Neural cell (in vitro differentiated cells): ENCODE measurements around the gene HAGHL. TPM values are rescaled to one million over a fixed set of nuclear protein-coding genes. Genes with fewer than 3 reads are reported as not detected.
A peak's percentile ranks its signal among the peaks of the same experiment; 100 is the strongest.

Experiments
- H2AFZ ChIP-seq: fragments of 200-600, 300-800 bp; sonication (generic), shearing (Covaris generic); 2 replicates; pipeline ENCODE4 v1.6.0; 2014; ENCODE audit warnings: low read depth, mild to moderate bottlenecking, antibody characterized with exemption, low read length, moderate library complexity
- H3F3A ChIP-seq: fragments of 200-600 bp; shearing (Covaris generic); 2 replicates; pipeline ENCODE4 v1.6.1; 2016; ENCODE audit warnings: mild to moderate bottlenecking, moderate library complexity, mixed read lengths, antibody characterized with exemption, low read length; ENCODE audit not compliant: insufficient read depth, poor library complexity, severe bottlenecking
- H3K27ac ChIP-seq: fragments of 200-600, 300-800 bp; sonication (generic), shearing (Covaris generic); 2 replicates; pipeline ENCODE4 v1.5.1; 2014; ENCODE audit warnings: mild to moderate bottlenecking, low read length, moderate library complexity
- H3K27me3 ChIP-seq: fragments of 300-800, 200-600 bp; sonication (generic), shearing (Covaris generic); 2 replicates; pipeline ENCODE4 v1.6.0; 2014; ENCODE audit warnings: mild to moderate bottlenecking, low read depth, low read length, moderate library complexity; ENCODE audit not compliant: insufficient read depth
- H3K36me3 ChIP-seq: fragments of 300-800, 200-600 bp; sonication (generic), shearing (Covaris generic); 2 replicates; pipeline ENCODE4 v1.5.1; 2014; ENCODE audit warnings: mild to moderate bottlenecking, antibody characterized with exemption, low read length, moderate library complexity; ENCODE audit not compliant: insufficient read depth
- H3K4me2 ChIP-seq: fragments of 300-800, 200-600 bp; sonication (generic), shearing (Covaris generic); 2 replicates; pipeline ENCODE4 v1.6.0; 2014; ENCODE audit warnings: mild to moderate bottlenecking, low read length
- H3K4me3 ChIP-seq: fragments of 300-800, 200-600 bp; sonication (generic), shearing (Covaris generic); 2 replicates; pipeline ENCODE4 v1.5.1; 2014; ENCODE audit warnings: mild to moderate bottlenecking, low read length, moderate library complexity
- H3K79me2 ChIP-seq: fragments of 200-600 bp; shearing (Covaris generic); replicated peaks from 2 replicates; pipeline ENCODE4 v1.6.0; 2014; ENCODE audit warnings: mild to moderate bottlenecking, low read length, moderate library complexity; ENCODE audit not compliant: insufficient read depth
- H3K9ac ChIP-seq: fragments of 300-800, 200-600 bp; sonication (generic), shearing (Covaris generic); 2 replicates; pipeline ENCODE4 v1.6.1; 2016; ENCODE audit warnings: mild to moderate bottlenecking, low read length, mixed read lengths
- H3K9me2 ChIP-seq: fragments of 200-600 bp; shearing (Covaris generic); 2 replicates; pipeline ENCODE4 v1.6.1; 2016; ENCODE audit warnings: mild to moderate bottlenecking, low read length, mixed read lengths; ENCODE audit not compliant: insufficient read depth
- H3K9me3 ChIP-seq: fragments of 200-600, 300-800 bp; sonication (generic), shearing (Covaris generic); 2 replicates; pipeline ENCODE4 v1.6.1; 2016; ENCODE audit warnings: mild to moderate bottlenecking, mixed run types, low read length, moderate library complexity, mixed read lengths
- H4K20me1 ChIP-seq: fragments of 200-600 bp; shearing (Covaris generic); 2 replicates; pipeline ENCODE4 v1.6.1; 2016; ENCODE audit warnings: mild to moderate bottlenecking, mixed run types; ENCODE audit not compliant: insufficient read depth
- EP300 ChIP-seq: fragments of 450-650 bp; conservative IDR thresholded peaks from 2 replicates; pipeline ENCODE4 v1.6.1; 2014; ENCODE audit warnings: antibody characterized with exemption, mild to moderate bottlenecking, moderate library complexity; ENCODE audit not compliant: poor library complexity, severe bottlenecking
- EZH2 ChIP-seq: fragments of 200-600, 300-800 bp; shearing (Covaris generic), sonication (generic); IDR thresholded peaks from 2 replicates; pipeline ENCODE4 v1.6.1; 2014; ENCODE audit warnings: antibody characterized with exemption, low read length, borderline replicate concordance, mild to moderate bottlenecking; ENCODE audit not compliant: insufficient read depth, poor library complexity, severe bottlenecking
- MXI1 ChIP-seq: fragments of 450-650 bp; conservative IDR thresholded peaks from 2 replicates; pipeline ENCODE4 v1.6.1; 2014; ENCODE audit warnings: antibody characterized with exemption, mild to moderate bottlenecking; ENCODE audit not compliant: poor library complexity, severe bottlenecking
- POLR2AphosphoS5 ChIP-seq: IDR thresholded peaks from 2 replicates; pipeline ENCODE4 v1.6.1; 2012
- RAD21 ChIP-seq: fragments of 450-650 bp; conservative IDR thresholded peaks from 2 replicates; pipeline ENCODE4 v1.6.1; 2014; ENCODE audit warnings: antibody characterized with exemption, mild to moderate bottlenecking, moderate library complexity
- REST ChIP-seq: IDR thresholded peaks from 2 replicates; pipeline ENCODE4 v1.6.1; 2012; ENCODE audit warnings: borderline replicate concordance
- SMC3 ChIP-seq: fragments of 450-650 bp; conservative IDR thresholded peaks from 2 replicates; pipeline ENCODE4 v1.6.1; 2014; ENCODE audit warnings: antibody characterized with exemption, mild to moderate bottlenecking, moderate library complexity; ENCODE audit not compliant: poor library complexity
- TAF1 ChIP-seq: IDR thresholded peaks from 2 replicates; pipeline ENCODE4 v1.6.1; 2012; ENCODE audit warnings: low read depth
- polyA plus RNA-seq: library from polyadenylated mRNA; depleted of rRNA; stranded (reverse); fragments of >200 nt; gene quantifications from 2 replicates; pipeline ENCODE4 v1.2.3, GENCODE V29; 2014
- TF ChIP-seq, protein P1 (sequence below): fragments of 450-650 bp; IDR thresholded peaks from 2 replicates; pipeline ENCODE4 v1.5.1; 2014; ENCODE audit warnings: antibody characterized with exemption, mild to moderate bottlenecking, moderate library complexity; ENCODE audit not compliant: poor library complexity, severe bottlenecking

Gene HAGHL
- polyA plus RNA-seq, 1 donor from 2014 or later = 28.3 TPM

GRCh38 chr16:721765-722540, 5.0 kb upstream of the HAGHL start:
- Histone ChIP-seq H3K4me2 (peak overlapping the region; percentile 55), H3K9me2 (no peaks in the 10 kb centered on the region), H3K36me3 (no peaks in the 10 kb centered on the region), H3F3A (no peaks in the 10 kb centered on the region), H2AFZ (no peak overlapping the region), H3K27me3 (no peaks in the 10 kb centered on the region), H3K4me3 (peak overlapping the region; percentile 95), H3K9me3 (no peaks in the 10 kb centered on the region), H4K20me1 (no peaks in the 10 kb centered on the region), H3K27ac (no peak overlapping the region), H3K9ac (peak overlapping the region; percentile 90), H3K79me2 (peaks cover 6% of the 10 kb centered on the region)
- TF ChIP-seq POLR2AphosphoS5 (no peak), EP300 (no peak), REST (no peak), TAF1 (no peak), EZH2 (no peak), SMC3 (no peak), RAD21 (no peak), MXI1 (no peak)
- TF ChIP-seq, protein P1, sequence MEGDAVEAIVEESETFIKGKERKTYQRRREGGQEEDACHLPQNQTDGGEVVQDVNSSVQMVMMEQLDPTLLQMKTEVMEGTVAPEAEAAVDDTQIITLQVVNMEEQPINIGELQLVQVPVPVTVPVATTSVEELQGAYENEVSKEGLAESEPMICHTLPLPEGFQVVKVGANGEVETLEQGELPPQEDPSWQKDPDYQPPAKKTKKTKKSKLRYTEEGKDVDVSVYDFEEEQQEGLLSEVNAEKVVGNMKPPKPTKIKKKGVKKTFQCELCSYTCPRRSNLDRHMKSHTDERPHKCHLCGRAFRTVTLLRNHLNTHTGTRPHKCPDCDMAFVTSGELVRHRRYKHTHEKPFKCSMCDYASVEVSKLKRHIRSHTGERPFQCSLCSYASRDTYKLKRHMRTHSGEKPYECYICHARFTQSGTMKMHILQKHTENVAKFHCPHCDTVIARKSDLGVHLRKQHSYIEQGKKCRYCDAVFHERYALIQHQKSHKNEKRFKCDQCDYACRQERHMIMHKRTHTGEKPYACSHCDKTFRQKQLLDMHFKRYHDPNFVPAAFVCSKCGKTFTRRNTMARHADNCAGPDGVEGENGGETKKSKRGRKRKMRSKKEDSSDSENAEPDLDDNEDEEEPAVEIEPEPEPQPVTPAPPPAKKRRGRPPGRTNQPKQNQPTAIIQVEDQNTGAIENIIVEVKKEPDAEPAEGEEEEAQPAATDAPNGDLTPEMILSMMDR = no peak

DNA sequence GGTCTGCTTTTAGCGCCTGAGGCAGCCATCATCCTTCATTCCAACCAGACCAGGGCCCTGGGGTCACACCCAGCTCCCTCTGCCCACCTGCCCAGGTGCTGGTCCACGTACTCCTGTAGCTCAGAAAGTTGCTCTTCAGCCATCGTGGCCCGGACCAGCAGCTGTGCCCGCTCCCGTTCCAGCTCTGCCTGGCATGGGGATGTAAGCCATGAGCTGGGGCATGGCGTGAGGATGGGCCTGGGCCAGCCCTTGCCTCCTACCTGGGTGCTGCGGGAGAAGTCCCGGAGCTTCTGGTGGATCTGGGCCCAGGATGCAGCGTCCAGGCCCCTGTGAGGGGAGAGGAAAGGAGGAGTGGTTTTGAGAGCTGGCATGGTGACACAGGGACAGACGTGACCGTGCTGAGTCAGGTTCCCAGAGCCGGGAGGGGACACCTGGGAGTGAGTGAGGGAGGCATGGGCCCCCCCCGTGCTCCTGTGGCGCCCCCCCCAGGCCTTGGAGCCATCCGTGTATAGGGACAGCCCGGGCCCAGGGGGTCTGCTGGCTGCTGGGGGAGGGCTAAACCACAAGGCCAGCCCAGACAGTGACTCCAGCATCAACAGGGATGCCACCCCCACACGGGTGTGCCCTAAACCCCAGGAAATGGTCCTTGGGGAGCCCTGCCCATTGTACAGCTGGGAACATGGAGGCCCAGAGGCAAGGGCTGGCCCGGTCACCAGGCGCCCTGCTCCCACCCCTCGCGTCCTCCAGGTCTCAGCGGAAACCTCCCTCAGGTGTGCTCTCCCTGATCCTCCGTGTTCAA, 3.9 kb upstream of the HAGHL start:
- no peaks in the 10 kb centered on the region for H3K9me2 ChIP-seq
- H3K9ac ChIP-seq = no peak overlapping the region
- H3K9me3 ChIP-seq = no peaks in the 10 kb centered on the region
- no peaks in the 10 kb centered on the region for H4K20me1 ChIP-seq
- H3K27ac ChIP-seq = no peak overlapping the region
- H3K4me3 ChIP-seq = no peak overlapping the region
- H3K4me2 ChIP-seq = no peak overlapping the region
- H3K27me3 ChIP-seq = peaks cover 7% of the 10 kb centered on the region
- H2AFZ ChIP-seq = no peak overlapping the region
- no peaks in the 10 kb centered on the region for H3K36me3 ChIP-seq
- TF ChIP-seq, protein P1 = no peak
- TF ChIP-seq POLR2AphosphoS5 = no peak
- no peak for TF ChIP-seq RAD21
- TF ChIP-seq EZH2 = no peak
- no peak for TF ChIP-seq TAF1
- no peak for TF ChIP-seq SMC3
- TF ChIP-seq REST = no peak
- TF ChIP-seq EP300 = no peak
- TF ChIP-seq MXI1 = no peak
- no peaks in the 10 kb centered on the region for H3F3A ChIP-seq
- no peaks in the 10 kb centered on the region for H3K79me2 ChIP-seq
